ENCODE data around the gene LRRC8B.

DNA sequence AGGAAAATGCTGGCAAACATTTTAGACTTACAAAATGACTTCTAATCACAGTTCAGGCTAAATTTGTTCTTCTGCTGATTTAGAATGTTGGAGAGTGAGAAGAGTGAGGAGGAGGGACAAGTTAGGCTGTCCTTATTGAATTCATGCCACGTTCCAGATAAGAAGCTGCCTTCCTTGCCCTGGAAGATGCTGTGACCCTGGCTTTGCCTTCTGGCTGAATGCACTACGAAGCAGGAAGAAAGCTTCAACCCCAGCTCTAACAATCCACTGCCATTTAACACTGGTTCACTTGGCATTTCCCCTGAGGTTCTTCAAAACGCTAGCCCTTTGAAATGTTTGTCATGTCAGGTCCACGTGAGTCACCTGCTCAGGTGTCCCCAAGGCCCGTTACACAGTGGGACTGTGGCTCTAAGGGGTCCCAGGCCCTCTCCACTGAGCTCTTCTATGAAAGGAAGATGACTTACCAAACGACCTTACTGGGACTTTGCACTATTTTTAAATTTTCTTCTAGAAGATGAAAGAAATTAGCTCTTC is 78.3 kb downstream of the LRRC8B start:
- TF ChIP-seq, protein P1, sequence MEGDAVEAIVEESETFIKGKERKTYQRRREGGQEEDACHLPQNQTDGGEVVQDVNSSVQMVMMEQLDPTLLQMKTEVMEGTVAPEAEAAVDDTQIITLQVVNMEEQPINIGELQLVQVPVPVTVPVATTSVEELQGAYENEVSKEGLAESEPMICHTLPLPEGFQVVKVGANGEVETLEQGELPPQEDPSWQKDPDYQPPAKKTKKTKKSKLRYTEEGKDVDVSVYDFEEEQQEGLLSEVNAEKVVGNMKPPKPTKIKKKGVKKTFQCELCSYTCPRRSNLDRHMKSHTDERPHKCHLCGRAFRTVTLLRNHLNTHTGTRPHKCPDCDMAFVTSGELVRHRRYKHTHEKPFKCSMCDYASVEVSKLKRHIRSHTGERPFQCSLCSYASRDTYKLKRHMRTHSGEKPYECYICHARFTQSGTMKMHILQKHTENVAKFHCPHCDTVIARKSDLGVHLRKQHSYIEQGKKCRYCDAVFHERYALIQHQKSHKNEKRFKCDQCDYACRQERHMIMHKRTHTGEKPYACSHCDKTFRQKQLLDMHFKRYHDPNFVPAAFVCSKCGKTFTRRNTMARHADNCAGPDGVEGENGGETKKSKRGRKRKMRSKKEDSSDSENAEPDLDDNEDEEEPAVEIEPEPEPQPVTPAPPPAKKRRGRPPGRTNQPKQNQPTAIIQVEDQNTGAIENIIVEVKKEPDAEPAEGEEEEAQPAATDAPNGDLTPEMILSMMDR (IDR thresholded peaks at IDR 0.05; ENCODE audit: poor library complexity) = no peak
- TF ChIP-seq EZH2 (IDR thresholded peaks at IDR 0.05; ENCODE audit: borderline replicate concordance) = no peak

Data from hepatocyte (in vitro differentiated cells).